Right atrium auricular region (tissue), 2 donors: ENCODE measurements around the gene LINC01488. TPM values are rescaled to one million over a fixed set of nuclear protein-coding genes. Genes with fewer than 3 reads are reported as not detected.

Experiments
- DNase-seq: peaks from one replicate; pipeline ENCODE4 v3.0.0-alpha.2; 2019; ENCODE audit warnings: low spot score
- H3K27ac ChIP-seq, 2 donors: fragments of 200-600 bp; sonication (generic); 1 replicate in 1 of 2; 2 replicates in 1 of 2; pipeline ENCODE4 v1.5.1; 2016 to 2019
- H3K27me3 ChIP-seq, 2 donors: fragments of 200-600 bp; sonication (generic); one replicate each; pipeline versions ENCODE4 v1.5.1 to v1.6.0; 2017 to 2019
- H3K36me3 ChIP-seq: fragments of 200-600 bp; sonication (generic); one replicate; pipeline ENCODE4 v1.5.1; 2016
- H3K4me1 ChIP-seq, 2 donors: fragments of 200-600 bp; sonication (generic); one replicate each; pipeline versions ENCODE4 v1.5.1 to v1.6.0; 2017 to 2019
- H3K4me3 ChIP-seq, 2 donors: fragments of 200-600 bp; sonication (generic); 1 replicate in 1 of 2; 2 replicates in 1 of 2; pipeline ENCODE4 v1.5.1; 2017 to 2019; ENCODE audit warnings: mild to moderate bottlenecking in 1 of 2, moderate library complexity in 1 of 2
- H3K9me3 ChIP-seq, 2 donors: fragments of 200-600 bp; sonication (generic); one replicate each; pipeline ENCODE4 v1.5.1; 2019
- total RNA-seq, 2 donors: library from RNA; depleted of rRNA; stranded (reverse); fragments of >200 nt; gene quantifications; one replicate each; pipeline ENCODE4 v1.1.0, GENCODE V29; 2016
- TF ChIP-seq, protein P1 (sequence below), 2 donors: fragments of 200-600 bp; sonication (generic); IDR thresholded peaks; one replicate each; pipeline ENCODE4 v1.5.1; 2019; ENCODE audit warnings: antibody characterized with exemption in 2 of 2

The LINC01488 gene
- total RNA-seq, 2 donors from 2014 or later: not detected

DNA sequence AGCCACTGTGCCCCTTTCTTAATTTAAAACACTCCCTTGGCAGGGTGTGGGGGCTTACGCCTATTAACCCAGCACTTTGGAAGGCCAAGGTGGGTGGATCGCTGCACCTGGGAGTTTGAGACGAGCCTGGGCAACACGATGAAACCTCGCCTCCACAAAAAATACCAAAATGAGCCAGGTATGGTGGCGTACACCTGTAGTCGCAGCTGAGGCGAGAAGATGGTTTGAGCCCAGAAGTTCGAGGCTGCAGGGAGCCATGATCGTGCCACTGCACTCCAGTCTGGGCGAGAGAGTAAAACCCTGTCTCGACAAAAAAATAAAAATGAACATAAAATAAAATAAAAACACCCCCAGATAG is 45.0 kb downstream of the LINC01488 start:
- DNase-seq: no peak
- H3K4me1 ChIP-seq: no peaks in the 10 kb centered on the region
- H3K27ac ChIP-seq: no peak overlapping the region
- H3K36me3 ChIP-seq: no peaks in the 10 kb centered on the region
- TF ChIP-seq, protein P1, sequence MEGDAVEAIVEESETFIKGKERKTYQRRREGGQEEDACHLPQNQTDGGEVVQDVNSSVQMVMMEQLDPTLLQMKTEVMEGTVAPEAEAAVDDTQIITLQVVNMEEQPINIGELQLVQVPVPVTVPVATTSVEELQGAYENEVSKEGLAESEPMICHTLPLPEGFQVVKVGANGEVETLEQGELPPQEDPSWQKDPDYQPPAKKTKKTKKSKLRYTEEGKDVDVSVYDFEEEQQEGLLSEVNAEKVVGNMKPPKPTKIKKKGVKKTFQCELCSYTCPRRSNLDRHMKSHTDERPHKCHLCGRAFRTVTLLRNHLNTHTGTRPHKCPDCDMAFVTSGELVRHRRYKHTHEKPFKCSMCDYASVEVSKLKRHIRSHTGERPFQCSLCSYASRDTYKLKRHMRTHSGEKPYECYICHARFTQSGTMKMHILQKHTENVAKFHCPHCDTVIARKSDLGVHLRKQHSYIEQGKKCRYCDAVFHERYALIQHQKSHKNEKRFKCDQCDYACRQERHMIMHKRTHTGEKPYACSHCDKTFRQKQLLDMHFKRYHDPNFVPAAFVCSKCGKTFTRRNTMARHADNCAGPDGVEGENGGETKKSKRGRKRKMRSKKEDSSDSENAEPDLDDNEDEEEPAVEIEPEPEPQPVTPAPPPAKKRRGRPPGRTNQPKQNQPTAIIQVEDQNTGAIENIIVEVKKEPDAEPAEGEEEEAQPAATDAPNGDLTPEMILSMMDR (IDR thresholded peaks at IDR 0.05): no peak
- no peak overlapping the region for H3K4me3 ChIP-seq
- no peaks in the 10 kb centered on the region for H3K9me3 ChIP-seq
- H3K27me3 ChIP-seq: no peaks in the 10 kb centered on the region

DNA sequence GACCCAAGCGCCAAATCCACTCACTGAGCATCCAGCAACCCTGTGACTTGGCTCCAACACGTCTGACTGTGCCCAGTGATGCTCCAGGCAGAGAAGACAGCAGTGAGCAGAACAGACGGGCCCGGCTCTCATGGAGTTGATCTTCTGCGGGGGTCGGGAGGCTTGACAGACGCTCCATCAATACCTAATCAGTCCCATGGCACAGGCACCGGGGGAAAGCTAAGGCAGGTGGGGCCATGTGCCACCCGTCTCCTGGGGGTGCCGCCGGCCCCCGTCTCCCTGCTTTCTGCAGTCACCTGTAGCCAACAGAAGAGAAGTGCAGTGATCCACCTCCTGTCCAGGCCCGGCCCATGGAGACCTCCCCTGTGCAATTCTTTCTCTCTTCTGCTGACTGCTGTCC is 47.5 kb downstream of the LINC01488 start:
- H3K27me3 ChIP-seq: no peaks in the 10 kb centered on the region
- H3K36me3 ChIP-seq: no peaks in the 10 kb centered on the region
- TF ChIP-seq, protein P1 (IDR thresholded peaks at IDR 0.05): no peak
- H3K4me3 ChIP-seq: no peak overlapping the region
- H3K27ac ChIP-seq: no peak overlapping the region
- no peak for DNase-seq
- no peaks in the 10 kb centered on the region for H3K9me3 ChIP-seq
- H3K4me1 ChIP-seq: no peaks in the 10 kb centered on the region

DNA sequence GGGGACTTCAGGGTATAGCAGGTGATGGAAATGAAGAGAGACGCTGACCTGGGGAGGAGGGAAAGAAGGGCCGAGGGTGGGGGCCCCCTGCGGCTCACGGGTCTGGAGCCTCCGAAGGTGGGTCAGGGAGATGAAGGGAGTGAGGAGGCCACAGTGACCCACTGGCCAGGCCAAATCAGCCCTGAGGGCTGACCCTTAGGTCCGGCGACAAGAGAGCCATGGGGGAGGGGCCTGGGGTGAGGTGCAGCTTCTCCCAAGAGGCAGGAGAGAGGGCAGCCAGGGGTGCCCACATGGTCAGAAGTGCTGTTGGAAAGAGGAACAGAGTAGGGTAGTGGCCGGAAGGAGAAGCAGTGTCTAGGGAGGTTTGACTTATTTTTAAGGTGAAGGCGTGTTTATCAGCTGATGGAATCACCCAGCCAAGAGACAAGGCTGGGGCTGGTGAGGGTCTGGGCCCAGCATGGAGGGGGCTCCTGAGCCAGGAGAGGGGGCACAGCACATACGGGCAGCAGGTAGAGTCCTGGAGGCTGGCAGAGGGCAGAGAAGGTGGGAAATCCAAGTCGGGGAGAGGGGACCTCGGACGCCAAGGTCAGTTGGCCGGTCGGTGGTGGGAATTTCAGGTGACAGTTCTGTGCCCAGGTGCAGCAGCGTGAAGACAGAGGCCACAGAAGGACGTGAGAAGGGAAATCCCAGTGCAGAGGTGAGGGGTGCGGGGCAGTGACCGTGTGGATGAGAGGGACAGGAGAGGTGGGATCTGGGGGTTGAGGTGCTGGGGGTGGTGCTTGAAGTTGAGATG is 49.0 kb downstream of the LINC01488 start:
- Histone ChIP-seq H3K27ac (no peak overlapping the region), H3K36me3 (no peaks in the 10 kb centered on the region), H3K4me1 (no peaks in the 10 kb centered on the region), H3K27me3 (no peaks in the 10 kb centered on the region), H3K9me3 (no peaks in the 10 kb centered on the region), H3K4me3 (no peak overlapping the region)
- no peak for DNase-seq
- TF ChIP-seq, protein P1 (IDR thresholded peaks at IDR 0.05): no peak

DNA sequence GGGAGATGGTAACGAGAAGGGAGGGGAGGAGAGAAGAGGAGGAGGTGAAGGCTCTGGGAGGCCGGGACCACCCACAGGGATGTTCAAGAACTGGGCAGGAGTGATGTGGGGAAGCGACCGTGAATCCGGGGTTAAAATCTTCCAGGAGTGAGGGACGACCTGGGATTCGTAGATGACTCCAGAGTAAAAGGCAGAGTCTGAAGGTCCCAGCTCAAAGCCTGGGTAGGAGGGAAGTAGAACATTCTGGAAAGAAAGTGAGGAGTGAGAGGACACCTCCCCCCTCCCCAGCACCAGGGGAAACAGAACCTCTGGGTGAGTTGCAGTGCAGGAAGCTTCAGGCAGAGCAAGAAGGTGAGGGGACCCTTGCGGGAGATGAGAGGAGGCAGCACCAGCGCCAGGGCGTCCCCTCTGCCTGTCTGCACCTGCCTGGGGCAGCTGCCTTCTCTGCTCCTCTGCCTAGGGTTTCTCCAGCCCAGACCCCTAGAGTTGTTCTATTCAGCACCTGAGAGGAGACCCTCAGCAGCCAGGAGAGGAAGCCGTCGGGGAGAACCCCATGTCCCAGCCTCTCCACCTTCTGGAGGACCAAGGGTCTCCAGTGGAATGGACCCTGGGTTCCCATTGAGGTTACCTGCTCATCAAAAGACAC is 49.7 kb downstream of the LINC01488 start:
- TF ChIP-seq, protein P1 (IDR thresholded peaks at IDR 0.05): no peak
- Histone ChIP-seq H3K36me3 (no peaks in the 10 kb centered on the region), H3K9me3 (no peaks in the 10 kb centered on the region), H3K4me3 (no peak overlapping the region), H3K27me3 (no peaks in the 10 kb centered on the region), H3K4me1 (no peaks in the 10 kb centered on the region), H3K27ac (no peak overlapping the region)
- DNase-seq: no peak

DNA sequence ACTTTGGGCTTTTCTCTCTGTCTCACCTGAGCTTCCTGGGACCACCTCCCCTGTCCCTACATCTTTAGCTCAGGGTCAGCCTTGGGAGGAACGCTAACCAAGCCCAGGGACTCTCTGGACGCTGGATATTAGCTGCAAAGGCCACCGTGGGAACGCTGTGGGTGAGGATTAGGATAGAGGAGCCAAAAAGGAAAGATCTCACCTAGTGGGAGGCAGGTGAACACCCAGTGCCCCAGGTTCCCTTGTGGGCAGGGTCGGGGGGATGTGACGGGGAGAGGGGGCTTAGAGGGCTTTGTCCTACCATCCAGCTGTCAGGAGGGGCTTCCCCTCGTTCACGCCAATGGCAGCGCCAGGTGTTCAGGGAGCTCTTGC is 50.2 kb downstream of the LINC01488 start:
- Histone ChIP-seq H3K27me3 (no peaks in the 10 kb centered on the region), H3K4me1 (no peaks in the 10 kb centered on the region), H3K9me3 (no peaks in the 10 kb centered on the region), H3K36me3 (no peaks in the 10 kb centered on the region), H3K27ac (no peak overlapping the region), H3K4me3 (no peak overlapping the region)
- TF ChIP-seq, protein P1 (IDR thresholded peaks at IDR 0.05): no peak
- no peak for DNase-seq
